ENCODE measurements around the gene YWHAE. TPM values are rescaled to one million over a fixed set of nuclear protein-coding genes. Genes with fewer than 3 reads are reported as not detected.
A peak's percentile ranks its signal among the peaks of the same experiment; 100 is the strongest.

Gene YWHAE
- total and polyA plus RNA-seq, 9 of the 15 experiments (the other 6 are each of a cell fraction or from before 2014, with no cell fraction given): 184 to 727 (median 448) TPM

GRCh38 chr17:1324201-1324771, 75.7 kb downstream of the YWHAE start:
- Histone ChIP-seq H3K79me2 (ENCODE audit: control insufficient read depth, insufficient read depth, low read length) (no peaks in the 10 kb centered on the region), H3K36me3 (ENCODE audit: control insufficient read depth, insufficient read depth, low read length) (no peaks in the 10 kb centered on the region), H3K4me3 (peak overlapping the region; percentile 34), H4K20me1 (replicated peaks; ENCODE audit: control insufficient read depth, insufficient read depth, low read length) (no peaks in the 10 kb centered on the region), H3K9me1 (ENCODE audit: control insufficient read depth, insufficient read depth, low read length) (no peaks in the 10 kb centered on the region), H3K27ac (ENCODE audit: extremely low read depth, low read depth, low read length) (peak overlapping the region; percentile 89), H3K9me3 (replicated peaks; ENCODE audit: control insufficient read depth, insufficient read depth, low read depth, low read length) (peaks cover 3% of the 10 kb centered on the region; the same call in 1 of the 2 replicates), H3K4me1 (replicated peaks in 1 of 2; ENCODE audit: control insufficient read depth in 2 of 2, insufficient read depth in 2 of 2, low read length in 2 of 2) (peaks cover 13 to 23% of the 10 kb centered on the region in 2 experiments; a peak in 4 of 5 replicates), H2AFZ (ENCODE audit: low read depth, low read length) (peak overlapping the region; percentile 92), H3K4me2 (ENCODE audit: insufficient read depth, low read length) (peak overlapping the region; percentile 84), H3K9ac (ENCODE audit: insufficient read depth in 1 of 2, low read depth in 2 of 2, low read length in 2 of 2) (peak overlapping the region in 1 of 2 experiments; percentile 67; a peak in 2 of 4 replicates), H3K27me3 (ENCODE audit: control insufficient read depth in 2 of 2, insufficient read depth in 2 of 2, low read length in 2 of 2) (no peaks in the 10 kb centered on the region; a peak in 1 of 5 replicates)
- FAIRE-seq: peak; percentile 85
- ATAC-seq: peak; percentile 71
- WGBS (ENCODE audit: insufficient coverage, low coverage, missing lambda C conversion rate): 4% methylated on average over 14 of the region's 27 CpGs
- ChIA-PET CTCF (ENCODE audit: low intra/inter-chr PET ratio) (no interaction called here), POLR2A (no interaction called here)
- peak; percentile 62 to 89 (median 68) for DNase-seq (ENCODE audit: extremely low read depth in 1 of 4, low spot score in 3 of 4)
- intact Hi-C loops (cut with micrococcal nuclease): no loop called here
- in situ Hi-C loops (cut with MboI): no loop called here
- BruUV-seq (replicated peaks): no TSS peak
- TF ChIP-seq MEF2D (tag; conservative IDR thresholded peaks at IDR 0.05; ENCODE audit: low read depth): peak; percentile 55
- TF ChIP-seq PBX2 (CRISPR knock-in tag; IDR thresholded peaks at IDR 0.05; ENCODE audit: low read depth): no peak
- TF ChIP-seq PBX2 (tag; conservative IDR thresholded peaks at IDR 0.05; ENCODE audit: low read depth): no peak
- no peak for TF ChIP-seq HDAC8 (tag; IDR thresholded peaks at IDR 0.05)
- TF ChIP-seq CBFB (CRISPR knock-in tag; IDR thresholded peaks at IDR 0.05): no peak
- TF ChIP-seq SREBF1 (IDR thresholded peaks at IDR 0.05; ENCODE audit: borderline replicate concordance, low read depth, low read length): no peak
- TF ChIP-seq ZBTB5 (IDR thresholded peaks at IDR 0.05): no peak
- no peak for TF ChIP-seq STAT5A (IDR thresholded peaks at IDR 0.05; ENCODE audit: borderline replicate concordance, low read length)
- no peak for TF ChIP-seq ATF2 (CRISPR knock-in tag; IDR thresholded peaks at IDR 0.05)
- no peak for TF ChIP-seq ZNF778 (CRISPR knock-in tag; IDR thresholded peaks at IDR 0.05)
- TF ChIP-seq ZBTB9 (CRISPR knock-in tag; IDR thresholded peaks at IDR 0.05): no peak
- no peak for TF ChIP-seq POLR3G (IDR thresholded peaks at IDR 0.05; ENCODE audit: extremely low read depth, insufficient read length, insufficient replicate concordance)

Data from K562 (cell line).